GM19193 (cell line): ENCODE data around the gene PSMD11.

Source experiments
- POLR2A ChIP-seq: IDR thresholded peaks from 4 replicates; pipeline ENCODE4 v1.6.1; 2011; ENCODE audit not compliant: insufficient read depth, insufficient read length; ENCODE audit errors: extremely low read depth

PSMD11 gene

GRCh38 chr17:32493571-32493970 is 49.3 kb downstream of the PSMD11 start:
- TF ChIP-seq POLR2A, result no peak

GRCh38 chr17:32493976-32494513 is 49.7 kb downstream of the PSMD11 start:
- no peak for TF ChIP-seq POLR2A

GRCh38 chr17:32494621-32495358 is 50.5 kb downstream of the PSMD11 start:
- no peak for TF ChIP-seq POLR2A

GRCh38 chr17:32495359-32496231 is 51.3 kb downstream of the PSMD11 start:
- TF ChIP-seq POLR2A, result no peak

GRCh38 chr17:32496395-32497073 is 52.2 kb downstream of the PSMD11 start:
- TF ChIP-seq POLR2A, result no peak

- no peak for TF ChIP-seq POLR2A
Measured at GRCh38 chr17:32497431-32498205, 53.3 kb downstream of the PSMD11 start.

- no peak for TF ChIP-seq POLR2A
Measured at GRCh38 chr17:32498391-32498790, 54.1 kb downstream of the PSMD11 start.

- TF ChIP-seq POLR2A, result no peak
Measured at GRCh38 chr17:32502013-32502412, 57.7 kb downstream of the PSMD11 start.

- no peak for TF ChIP-seq POLR2A
Measured at GRCh38 chr17:32502710-32503109, 58.4 kb downstream of the PSMD11 start.

- no peak for TF ChIP-seq POLR2A
Measured at GRCh38 chr17:32503251-32504165, 59.2 kb downstream of the PSMD11 start.

- no peak for TF ChIP-seq POLR2A
Measured at GRCh38 chr17:32504166-32504990, 60.1 kb downstream of the PSMD11 start.

- TF ChIP-seq POLR2A, result no peak
Measured at GRCh38 chr17:32508926-32509325, 64.6 kb downstream of the PSMD11 start.
